H4 (cell line): ENCODE results near the gene AP2M1. TPM values are rescaled to one million over a fixed set of nuclear protein-coding genes. Genes with fewer than 3 reads are reported as not detected.
"Not testable (repeated sequence)": the region's sequence is repeated elsewhere in the genome, so short reads cannot be mapped to it uniquely, and the experiment has no call there.

Source experiments
- DNase-seq: peaks from one replicate; pipeline ENCODE4 v3.0.0-alpha.2; 2015; ENCODE audit warnings: low spot score
- total RNA-seq: library from RNA; depleted of rRNA; stranded (reverse); fragments of >200 nt; shearing (Covaris generic); gene quantifications from 2 replicates; pipeline ENCODE4 v1.2.3, GENCODE V29; 2014; rRNA removed

The AP2M1 gene
- 766 and 810 TPM in 2 replicates for total RNA-seq

- DNase-seq = peak; percentile 99
These were observed at the start of gene AP2M1 for GRCh38 chr3:184174646-184175492. Gene AP2M1 (plus strand): TSS chr3:184174855. CDS start chr3:184176994, 2,139 bp downstream.

GRCh38 chr3:184126006-184126405 lies 48.6 kb upstream of the AP2M1 start:
- DNase-seq = no peak

GRCh38 chr3:184129012-184129411 lies 45.6 kb upstream of the AP2M1 start:
- DNase-seq = peak; percentile 34

- no peak for DNase-seq
These were observed 41.7 kb upstream of the AP2M1 start for GRCh38 chr3:184132945-184133344.

- peak; percentile 92 for DNase-seq
These were observed 40.6 kb upstream of the AP2M1 start for GRCh38 chr3:184133840-184134745.

- DNase-seq = no peak
These were observed 39.9 kb upstream of the AP2M1 start for GRCh38 chr3:184134746-184135148.

- peak; percentile 97 for DNase-seq
These were observed 39.3 kb upstream of the AP2M1 start, which contains the start of gene EIF2B5 for GRCh38 chr3:184135149-184135910. Gene EIF2B5 (plus strand): TSS chr3:184135358. CDS start chr3:184135386, 28 bp downstream.

- DNase-seq = no peak
These were observed 38.8 kb upstream of the AP2M1 start for GRCh38 chr3:184135911-184136260.

GRCh38 chr3:184140436-184140835 lies 34.2 kb upstream of the AP2M1 start:
- DNase-seq = no peak

GRCh38 chr3:184142199-184142598 lies 32.5 kb upstream of the AP2M1 start:
- no peak for DNase-seq

GRCh38 chr3:184143327-184143726 lies 31.3 kb upstream of the AP2M1 start:
- no peak for DNase-seq

- no peak for DNase-seq
These were observed 30.1 kb upstream of the AP2M1 start for GRCh38 chr3:184144505-184144904.

GRCh38 chr3:184145111-184145524 lies 29.5 kb upstream of the AP2M1 start:
- peak; percentile 61 for DNase-seq

GRCh38 chr3:184145751-184146270 lies 28.8 kb upstream of the AP2M1 start:
- DNase-seq = no peak

- no peak for DNase-seq
These were observed 26.6 kb upstream of the AP2M1 start for GRCh38 chr3:184148076-184148475.

- no peak for DNase-seq
These were observed 25.5 kb upstream of the AP2M1 start for GRCh38 chr3:184149123-184149522.

GRCh38 chr3:184149770-184150169 lies 24.9 kb upstream of the AP2M1 start:
- DNase-seq = not testable (repeated sequence)

GRCh38 chr3:184154885-184155643 lies 19.6 kb upstream of the AP2M1 start, which contains the start of gene DVL3:
Gene DVL3 (plus strand): TSS chr3:184155377. CDS start chr3:184155636, 259 bp downstream.
- peak; percentile 47 for DNase-seq

- DNase-seq = no peak
These were observed 18.8 kb upstream of the AP2M1 start for GRCh38 chr3:184155644-184156521.
